Endothelial cell of hepatic sinusoid (primary cell): ENCODE data around the gene SMTNL2.

Source experiments
- in situ Hi-C: cut with HindIII; loops from 2 replicates; pipeline ENCODE4 v1.10.0; 2017; ENCODE audit warnings: low sequenced_read_pairs

Gene SMTNL2

DNA sequence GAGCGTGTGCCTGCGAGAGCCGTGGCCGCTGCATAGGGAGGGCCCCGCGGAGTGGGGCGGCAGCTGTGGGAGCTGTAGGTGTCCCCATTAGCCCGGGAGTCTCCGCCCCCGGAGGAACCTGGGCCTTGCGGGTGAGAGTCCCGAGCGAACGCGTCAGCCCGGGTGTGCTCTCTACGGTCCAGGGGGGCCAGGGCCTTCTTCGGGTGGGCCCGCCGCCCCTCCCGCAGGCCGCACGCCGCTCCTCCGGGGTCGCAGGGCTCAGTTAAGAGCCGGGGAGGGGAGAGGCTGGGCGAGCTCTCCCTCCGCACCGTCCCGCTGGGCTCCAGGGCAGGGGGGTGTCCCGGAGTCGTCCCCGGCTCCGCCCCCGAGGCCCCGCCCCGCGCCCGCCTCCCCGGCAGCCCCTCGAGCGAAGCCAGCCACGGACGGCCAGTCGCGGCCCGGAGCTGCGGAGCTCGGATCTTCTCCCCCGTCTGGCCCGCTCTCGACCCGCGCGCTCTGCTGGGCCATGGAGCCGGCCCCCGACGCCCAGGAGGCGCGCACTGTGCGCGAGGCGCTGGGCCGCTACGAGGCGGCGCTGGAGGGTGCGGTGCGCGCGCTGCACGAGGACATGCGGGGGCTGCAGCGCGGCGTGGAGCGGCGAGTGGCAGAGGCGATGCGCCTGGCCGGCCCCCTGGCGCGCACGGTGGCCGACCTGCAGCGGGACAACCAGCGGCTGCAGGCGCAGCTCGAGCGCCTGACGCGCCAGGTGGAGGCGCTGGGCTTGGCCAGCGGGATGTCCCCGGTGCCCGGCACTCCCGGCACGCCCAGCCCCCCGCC, at the start of gene SMTNL2:
Gene SMTNL2, plus strand, starts transcription at position 429 of the 816 bp plus-strand sequence. Its CDS starts 77 bp downstream, at position 506.
- in situ Hi-C loops = no loop called here

GRCh38 chr17:4534928-4535666, 49.2 kb upstream of the SMTNL2 start:
- in situ Hi-C loops = loop anchor here (5.0 kb wide), 1 partner anchor 113 kb away; no protein-coding TSS in a partner anchor

DNA sequence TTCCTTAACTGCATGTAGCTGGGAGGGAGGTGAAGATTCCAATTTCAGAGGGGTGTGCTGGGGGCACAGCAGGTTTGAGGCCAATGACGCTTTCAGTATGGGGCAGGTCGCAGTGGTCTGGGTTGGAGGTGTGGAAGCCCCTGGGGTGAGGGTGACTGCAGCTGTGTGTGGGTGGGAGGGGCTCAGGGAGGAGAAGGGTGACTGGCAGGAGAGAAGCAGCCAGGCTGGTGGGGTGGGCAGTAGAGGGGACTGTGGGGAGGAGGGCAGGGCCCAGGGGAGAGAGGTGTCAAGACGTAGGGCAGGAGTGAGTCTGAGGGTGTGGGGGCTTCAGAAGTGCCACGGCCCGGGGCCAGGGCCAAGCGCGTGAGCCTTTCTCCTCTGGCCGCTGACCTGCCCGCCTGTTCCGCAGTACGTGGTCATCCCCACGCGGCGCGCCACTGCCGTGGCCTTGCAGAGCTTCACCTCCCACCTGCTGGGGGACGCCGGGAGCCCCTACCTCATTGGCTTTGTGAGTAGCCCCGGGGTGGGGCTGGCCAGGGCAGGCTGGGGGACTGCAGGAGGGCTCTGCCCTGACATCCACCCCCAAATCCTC, 48.6 kb upstream of the SMTNL2 start:
- in situ Hi-C loops = loop anchor here (5.0 kb wide), 1 partner anchor 113 kb away; no protein-coding TSS in a partner anchor

DNA sequence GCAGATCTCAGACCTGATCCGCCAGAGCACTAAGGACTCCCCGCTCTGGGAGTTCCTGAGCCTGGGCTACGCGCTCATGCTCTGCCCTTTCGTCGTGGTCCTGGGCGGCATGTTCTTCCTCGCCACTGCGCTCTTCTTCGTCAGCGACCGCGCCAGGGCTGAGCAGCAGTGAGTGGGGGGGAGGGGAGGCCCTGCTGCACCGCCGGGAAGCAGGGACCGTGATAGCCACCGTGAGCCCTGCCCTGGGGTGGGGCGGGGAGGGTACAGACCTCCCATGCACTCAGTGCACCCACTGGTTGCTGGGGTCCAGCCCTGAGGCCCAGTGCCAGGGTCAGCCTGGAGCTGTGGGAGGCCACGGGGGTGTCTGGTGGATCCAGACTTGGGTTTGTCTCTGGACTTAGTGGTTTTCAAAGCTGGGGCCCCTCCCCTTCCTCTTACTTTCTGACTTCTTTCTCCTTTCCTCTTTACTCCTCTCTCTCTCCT, 48.0 kb upstream of the SMTNL2 start:
- in situ Hi-C loops = loop anchor here (5.0 kb wide), 1 partner anchor 114 kb away; no protein-coding TSS in a partner anchor

- in situ Hi-C loops = loop anchor here (5.0 kb wide), 1 partner anchor 115 kb away; no protein-coding TSS in a partner anchor
Measured at GRCh38 chr17:4536742-4537411, 47.5 kb upstream of the SMTNL2 start.

DNA sequence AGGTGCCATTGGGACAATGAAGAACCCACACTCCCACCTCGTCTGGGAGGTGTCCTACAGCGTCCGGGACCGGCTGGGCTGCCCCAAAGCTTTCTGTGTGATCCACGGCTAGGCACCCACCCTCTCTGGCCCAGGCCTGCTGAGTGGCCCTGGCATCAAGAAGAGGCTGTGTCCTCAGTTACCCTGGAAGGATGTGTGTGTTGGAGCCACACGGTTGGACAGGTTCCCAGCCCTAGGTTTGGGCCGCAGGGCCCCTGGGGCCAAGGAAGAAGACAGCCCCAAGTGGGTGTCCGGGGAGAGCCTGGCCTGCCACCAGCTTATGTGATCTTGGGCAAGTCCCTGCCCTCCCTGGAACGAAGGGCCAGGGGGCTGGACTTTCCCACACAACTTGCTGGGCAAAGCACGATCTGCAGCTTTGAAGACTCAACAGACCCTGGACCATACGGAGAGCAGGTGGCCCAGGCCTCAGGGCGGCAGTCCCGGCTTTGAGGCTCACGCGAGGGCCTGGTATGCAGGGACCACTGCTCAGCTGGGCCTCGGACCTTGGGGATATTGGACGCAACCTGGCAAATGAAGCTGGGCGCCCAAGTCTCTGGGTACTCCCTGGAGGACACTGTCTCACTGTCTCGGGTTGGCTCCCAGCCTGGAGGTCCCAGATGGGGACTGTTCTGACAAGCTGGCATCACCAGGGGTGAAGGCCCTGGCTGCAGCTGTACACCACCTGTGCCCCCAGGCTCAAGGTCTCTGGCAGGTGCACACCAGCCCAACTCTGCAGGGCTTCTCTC, 46.7 kb upstream of the SMTNL2 start:
- in situ Hi-C loops = loop anchor here (5.0 kb wide), 1 partner anchor 115 kb away; no protein-coding TSS in a partner anchor

DNA sequence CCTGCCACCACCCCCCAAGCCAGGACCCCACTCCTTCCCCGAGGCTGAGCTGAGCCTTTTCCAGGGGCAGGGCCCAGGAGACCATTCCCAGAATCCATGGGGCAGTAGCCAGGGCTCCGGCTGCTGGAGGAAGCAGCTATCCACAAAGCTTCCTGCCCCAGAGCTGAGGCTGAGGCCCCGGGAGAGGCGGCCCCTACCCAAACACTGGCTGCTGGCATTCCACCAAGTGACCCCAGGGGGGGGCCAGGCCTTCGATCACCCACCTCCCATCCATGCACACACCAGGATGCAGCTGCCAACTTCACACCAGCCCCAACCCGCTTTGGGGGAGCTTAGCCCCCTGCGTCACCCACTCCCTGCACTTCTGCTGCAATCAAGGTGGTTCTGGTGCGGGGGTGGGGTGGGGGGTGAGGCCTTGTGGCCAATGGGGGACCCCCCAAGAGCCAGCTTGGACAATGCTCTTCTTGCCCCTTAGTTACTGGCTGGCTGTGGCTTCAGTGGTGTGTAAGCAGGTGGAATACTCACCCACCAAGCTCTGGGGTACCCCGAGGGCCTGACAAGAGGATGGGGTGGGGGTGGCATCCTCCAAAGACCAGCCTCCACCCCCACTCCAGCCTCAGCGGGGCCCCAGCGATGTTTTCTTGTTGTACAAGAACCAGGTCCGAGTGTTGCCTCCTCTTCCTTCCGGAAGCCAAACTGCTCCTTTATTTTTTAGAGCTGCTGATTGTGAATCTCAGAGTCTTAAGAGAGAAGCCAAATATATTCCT, 45.9 kb upstream of the SMTNL2 start:
- in situ Hi-C loops = loop anchor here (5.0 kb wide), 1 partner anchor 116 kb away; no protein-coding TSS in a partner anchor

DNA sequence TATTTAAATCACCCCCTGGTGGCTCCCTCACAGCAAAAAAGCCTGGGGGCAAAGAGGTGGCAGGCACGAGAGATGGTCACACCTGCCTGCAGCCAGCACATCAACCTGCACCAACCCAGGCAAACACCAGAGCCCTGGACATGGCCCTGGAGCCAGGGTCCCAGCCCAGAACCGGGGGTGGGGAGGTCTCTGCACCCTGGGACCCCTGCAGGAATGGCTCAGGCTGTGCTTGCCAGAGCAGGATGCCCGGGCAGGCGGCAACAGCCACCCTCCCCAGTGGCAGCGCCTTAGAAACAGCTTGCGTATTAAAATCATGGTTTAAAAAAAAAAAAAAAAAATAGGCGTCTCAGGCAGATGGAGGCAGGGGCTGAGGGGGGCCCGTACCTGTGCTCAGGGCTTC, 45.3 kb upstream of the SMTNL2 start:
- in situ Hi-C loops = loop anchor here (5.0 kb wide), 1 partner anchor 117 kb away; no protein-coding TSS in a partner anchor

DNA sequence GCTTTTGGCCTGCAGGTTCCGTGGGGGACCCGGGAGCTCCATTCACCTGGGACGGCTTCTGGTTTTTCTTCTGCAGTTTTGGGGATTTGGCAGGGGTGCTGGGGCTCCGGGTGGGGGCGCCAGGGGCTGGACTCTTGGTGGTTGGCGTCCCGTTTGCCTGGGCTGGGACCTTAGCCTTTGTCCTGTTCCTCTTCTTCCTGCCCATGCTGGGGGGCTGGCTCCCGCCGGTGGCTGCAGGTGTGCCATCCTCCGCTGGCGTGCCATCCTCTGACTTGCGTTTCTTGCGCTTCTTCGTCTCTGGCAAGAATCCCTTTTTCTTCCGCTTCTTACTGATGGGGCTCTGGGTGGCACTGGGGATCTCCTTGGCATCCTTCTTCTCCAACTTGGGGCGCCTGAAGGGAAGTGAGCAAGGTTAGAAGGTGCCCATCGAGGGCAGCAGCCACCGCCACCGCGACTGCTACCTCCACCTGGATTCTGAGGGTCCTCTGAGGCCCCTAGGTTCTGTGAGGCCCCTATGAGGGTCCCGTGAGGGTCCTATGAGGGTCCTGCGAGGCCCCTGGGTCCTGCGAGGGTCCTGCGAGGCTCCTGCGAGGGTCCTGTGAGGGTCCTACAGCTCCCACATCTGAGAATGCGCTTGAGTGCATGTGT, 44.6 kb upstream of the SMTNL2 start:
- in situ Hi-C loops = loop anchor here (5.0 kb wide), 1 partner anchor 117 kb away; no protein-coding TSS in a partner anchor

- in situ Hi-C loops = no loop called here
Measured at GRCh38 chr17:4540224-4540651, 44.1 kb upstream of the SMTNL2 start.

- in situ Hi-C loops = no loop called here
Measured at GRCh38 chr17:4540687-4541327, 43.5 kb upstream of the SMTNL2 start.

DNA sequence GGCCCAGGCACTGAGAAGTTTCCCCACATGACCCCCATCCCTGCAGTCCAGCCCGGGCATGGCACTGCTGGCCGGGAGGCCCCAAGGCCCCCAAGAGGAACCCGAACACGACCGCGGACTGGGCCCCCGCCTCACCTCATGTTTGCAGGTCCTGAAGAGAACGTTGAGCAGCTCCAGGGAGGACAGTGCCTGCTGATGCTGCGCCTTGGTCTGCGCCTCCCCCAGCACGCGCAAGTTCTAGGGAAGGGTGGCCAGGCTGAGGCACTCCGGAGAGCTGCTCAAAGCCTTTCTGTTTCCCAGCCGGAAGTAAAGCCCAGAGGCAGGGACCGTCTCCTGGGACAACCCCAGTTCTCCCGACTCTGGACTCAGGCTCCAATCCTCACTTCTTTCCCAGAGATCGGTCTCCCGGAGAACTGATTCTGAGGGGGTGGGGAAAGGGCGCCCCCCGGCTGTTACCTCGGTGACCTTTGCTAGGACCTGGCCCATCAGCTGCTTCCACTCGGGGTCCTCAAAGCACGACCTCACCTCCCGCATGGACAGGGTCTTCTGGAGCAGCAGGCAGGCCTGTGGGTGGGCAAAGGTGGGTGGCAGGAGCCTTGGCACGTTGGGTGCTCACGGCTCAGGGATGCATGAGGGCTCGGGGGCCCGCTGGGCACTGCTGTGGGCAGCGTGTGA, 42.9 kb upstream of the SMTNL2 start:
- in situ Hi-C loops = no loop called here

GRCh38 chr17:4542003-4542725, 42.2 kb upstream of the SMTNL2 start:
- in situ Hi-C loops = no loop called here

- in situ Hi-C loops = no loop called here
Measured at GRCh38 chr17:4542726-4543191, 41.6 kb upstream of the SMTNL2 start.

- in situ Hi-C loops = no loop called here
Measured at GRCh38 chr17:4543557-4544026, 40.7 kb upstream of the SMTNL2 start.
